Naive B cell (primary cell): ENCODE results near the gene ZNF772. TPM values are rescaled to one million over a fixed set of nuclear protein-coding genes. Genes with fewer than 3 reads are reported as not detected.

ENCODE experiments used
- polyA plus RNA-seq, 6 donors: library from polyadenylated mRNA; unstranded; fragments of 300-500 nt; fragmentation: Illumina TruSeq; gene quantifications; one replicate each; pipeline ENCODE4 v1.2.3, GENCODE V29; 2021; ENCODE audit warnings: low read depth in 6 of 6

The ZNF772 gene
- polyA plus RNA-seq, 6 donors from 2014 or later: 4.3 to 9.7 (median 6.8) TPM

Other genes starting within 250 kb of the ZNF772 start
- gene AURKC, start 246.5 kb downstream of the ZNF772 start, polyA plus RNA-seq: 1 to 10 TPM in 3 of 6 donors, under 1 TPM in 2, not detected in 1; 0.41 to 2.5 (median 1.7) TPM
- 1 to 10 TPM in 5 of 6 donors, not detected in 1; 3.4 to 5.9 (median 4.7) TPM for gene ZNF805, start 236.9 kb downstream of the ZNF772 start, polyA plus RNA-seq
- gene ZNF460, start 197.1 kb downstream of the ZNF772 start, polyA plus RNA-seq: 10 to 100 TPM in 4 of 6 donors, 1 to 10 TPM in 1, not detected in 1; 9.2 to 16.6 (median 14.6) TPM
- gene ZNF543, start 157.1 kb downstream of the ZNF772 start, polyA plus RNA-seq: 10 to 100 TPM in 3 of 6 donors, 1 to 10 TPM in 3; 6.0 to 12.9 (median 9.5) TPM
- 1 to 10 TPM; 4.1 to 8.4 (median 5.0) TPM for gene ZNF304, start 126.3 kb downstream of the ZNF772 start, polyA plus RNA-seq
- 10 to 100 TPM; 35.5 to 91.3 (median 45.8) TPM for gene TRAPPC2B, start 114.0 kb downstream of the ZNF772 start, polyA plus RNA-seq
- gene ZNF547, start 114.0 kb downstream of the ZNF772 start, polyA plus RNA-seq: 1 to 10 TPM in 3 of 6 donors, under 1 TPM in 2, not detected in 1; 0.71 to 2.5 (median 1.2) TPM
- gene ZNF548, start 87.7 kb downstream of the ZNF772 start, polyA plus RNA-seq: 10 to 100 TPM; 17.4 to 28.4 (median 23.3) TPM
- 10 to 100 TPM in 3 of 6 donors, 1 to 10 TPM in 3; 6.1 to 13.0 (median 9.6) TPM for gene ZNF17, start 66.4 kb downstream of the ZNF772 start, polyA plus RNA-seq
- gene ZNF749, start 42.2 kb downstream of the ZNF772 start, polyA plus RNA-seq: 10 to 100 TPM in 4 of 6 donors, 1 to 10 TPM in 2; 3.7 to 23.2 (median 14.4) TPM
- 1 to 10 TPM in 2 of 6 donors, under 1 TPM in 4; 0.39 to 1.4 (median 0.88) TPM for gene VN1R1, start 20.4 kb downstream of the ZNF772 start, polyA plus RNA-seq
- gene ZNF419, start 10.2 kb upstream of the ZNF772 start, polyA plus RNA-seq: 10 to 100 TPM in 4 of 6 donors, 1 to 10 TPM in 2; 7.0 to 15.7 (median 12.1) TPM
- 10 to 100 TPM; 10.1 to 25.5 (median 13.1) TPM for gene ZNF773, start 22.4 kb upstream of the ZNF772 start, polyA plus RNA-seq
- gene ZNF549, start 49.8 kb upstream of the ZNF772 start, polyA plus RNA-seq: 10 to 100 TPM in 3 of 6 donors, 1 to 10 TPM in 3; 3.3 to 14.2 (median 9.5) TPM
- 10 to 100 TPM in 3 of 6 donors, 1 to 10 TPM in 3; 3.8 to 19.8 (median 9.4) TPM for gene ZNF550, start 82.3 kb upstream of the ZNF772 start, polyA plus RNA-seq
- 1 to 10 TPM; 3.4 to 9.7 (median 7.7) TPM for gene ZNF416, start 101.3 kb upstream of the ZNF772 start, polyA plus RNA-seq
- gene ZIK1, start 106.6 kb upstream of the ZNF772 start, polyA plus RNA-seq: 10 to 100 TPM; 14.2 to 22.7 (median 17.8) TPM
- 10 to 100 TPM in 2 of 6 donors, 1 to 10 TPM in 4; 4.1 to 14.7 (median 7.2) TPM for gene ZNF530, start 122.3 kb upstream of the ZNF772 start, polyA plus RNA-seq
- gene ZNF134, start 136.7 kb upstream of the ZNF772 start, polyA plus RNA-seq: 10 to 100 TPM; 17.2 to 32.7 (median 20.6) TPM
- 10 to 100 TPM in 5 of 6 donors, not detected in 1; 17.0 to 27.4 (median 20.9) TPM for gene ZNF211, start 155.6 kb upstream of the ZNF772 start, polyA plus RNA-seq
- gene ZSCAN4, start 191.4 kb upstream of the ZNF772 start, polyA plus RNA-seq: not detected
- gene ZNF551, start 204.4 kb upstream of the ZNF772 start, polyA plus RNA-seq: 10 to 100 TPM in 3 of 6 donors, 1 to 10 TPM in 2, under 1 TPM in 1; 0.91 to 14.1 (median 9.8) TPM
- gene ZNF154, start 231.6 kb upstream of the ZNF772 start, polyA plus RNA-seq: 10 to 100 TPM in 2 of 6 donors, 1 to 10 TPM in 4; 4.3 to 12.9 (median 6.0) TPM